IPS-NIHi7 (cell line): Measurements from ENCODE around the gene NOP56.

ENCODE experiments used
- DNase-seq: peaks from one replicate; pipeline ENCODE4 v3.0.0; 2012; ENCODE audit warnings: mixed read lengths; ENCODE audit errors: extremely low spot score

Gene NOP56

GRCh38 chr20:2651772-2652723 is at the start of gene NOP56:
Gene NOP56, plus strand, starts transcription at chr20:2652632. Its CDS starts 29 bp downstream, at chr20:2652661.
- peak; percentile 95 for DNase-seq

DNA sequence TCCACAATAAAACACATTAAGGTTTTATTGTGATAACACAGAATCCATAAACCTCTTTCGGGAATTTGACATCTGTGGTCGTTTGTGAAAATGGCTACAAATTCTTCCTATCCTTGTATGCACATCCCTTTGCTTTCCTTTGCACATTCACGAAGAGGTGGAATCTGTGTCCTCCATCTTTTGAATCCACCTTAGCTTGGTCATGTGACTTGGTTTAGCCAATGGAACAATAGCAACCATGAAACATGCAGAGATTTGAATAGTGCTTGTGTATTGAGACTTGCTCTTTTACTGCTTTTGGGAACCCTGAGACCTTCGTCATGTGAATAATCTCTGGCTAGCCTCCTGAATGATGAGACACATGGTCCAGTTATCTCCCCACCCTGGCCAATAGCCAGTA is 49.7 kb upstream of the NOP56 start:
- DNase-seq = no peak

GRCh38 chr20:2603816-2604505 is 48.5 kb upstream of the NOP56 start:
- DNase-seq = no peak

DNA sequence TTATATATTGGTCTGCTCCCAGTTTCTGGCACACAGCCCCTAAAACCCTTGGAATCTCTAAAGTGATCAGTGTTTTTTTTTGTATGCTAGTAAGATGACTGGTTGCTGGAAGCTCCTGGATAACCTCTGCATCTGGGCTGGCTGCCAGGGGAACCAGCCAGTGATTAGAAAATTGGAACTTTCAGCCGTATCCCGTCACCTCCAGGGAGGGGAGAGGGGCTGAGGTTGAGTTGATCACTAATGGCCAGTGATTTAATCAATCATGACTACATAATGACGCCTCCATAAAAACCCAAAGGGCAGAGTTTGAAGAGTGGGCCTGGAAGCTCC is 48.0 kb upstream of the NOP56 start:
- no peak for DNase-seq

DNA sequence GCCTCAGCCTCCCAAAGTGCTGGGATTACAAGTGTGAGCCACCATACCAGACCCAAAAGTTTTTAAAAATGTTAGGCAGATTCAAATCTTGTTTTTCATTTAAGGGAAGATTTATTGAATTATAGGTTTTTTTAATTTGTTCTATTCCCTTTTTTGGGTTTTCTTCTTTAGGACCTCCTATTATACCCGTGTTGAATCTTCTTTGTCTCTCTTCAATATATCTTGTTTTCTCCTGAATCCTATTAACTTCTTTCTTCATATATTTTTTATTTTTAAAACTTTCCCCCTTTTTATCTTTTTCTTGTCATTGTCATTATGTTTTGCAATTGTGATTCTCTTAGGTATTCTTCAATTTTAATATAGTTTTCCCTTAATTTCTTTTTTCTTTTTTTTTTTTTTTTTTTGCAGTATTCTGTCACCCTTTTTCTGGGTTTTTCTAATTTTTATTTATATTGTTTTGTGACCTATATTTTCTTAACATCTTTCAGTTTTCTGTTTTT is 45.9 kb upstream of the NOP56 start:
- DNase-seq = no peak

DNA sequence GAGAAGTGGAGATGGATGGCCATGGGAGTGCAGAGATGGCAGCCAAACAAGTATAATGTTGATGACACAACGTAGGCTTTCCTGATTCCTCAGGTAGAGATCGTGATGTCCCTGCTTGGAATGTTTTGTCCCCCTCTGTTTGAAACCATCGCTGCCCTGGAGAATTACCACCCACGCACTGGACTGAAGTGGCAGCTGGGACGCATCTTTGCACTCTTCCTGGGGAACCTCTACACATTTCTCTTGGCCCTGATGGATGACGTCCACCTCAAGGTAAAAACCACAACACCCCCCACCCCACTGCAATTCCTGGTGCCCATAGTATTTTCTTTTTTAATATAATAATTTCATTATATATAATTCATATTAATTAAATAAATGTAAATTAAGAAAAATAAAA is 42.1 kb upstream of the NOP56 start:
- DNase-seq = no peak

GRCh38 chr20:2610941-2611720 is 41.3 kb upstream of the NOP56 start:
- no peak for DNase-seq

DNA sequence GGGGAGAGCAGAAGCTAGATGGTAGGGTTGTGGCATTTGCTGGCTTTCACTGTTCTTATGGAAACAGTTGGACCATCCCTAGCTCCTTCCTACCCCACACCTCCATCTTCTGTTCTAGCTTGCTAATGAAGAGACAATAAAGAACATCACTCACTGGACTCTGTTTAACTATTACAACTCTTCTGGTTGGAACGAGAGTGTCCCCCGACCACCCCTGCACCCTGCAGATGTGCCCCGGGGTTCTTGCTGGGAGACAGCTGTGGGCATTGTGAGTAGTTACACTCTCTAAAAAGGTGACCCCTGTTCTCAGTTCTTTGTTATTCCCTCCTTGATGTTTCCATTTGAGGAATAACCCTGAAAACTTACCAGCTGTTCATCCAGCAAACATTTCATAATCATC is 40.4 kb upstream of the NOP56 start:
- no peak for DNase-seq

DNA sequence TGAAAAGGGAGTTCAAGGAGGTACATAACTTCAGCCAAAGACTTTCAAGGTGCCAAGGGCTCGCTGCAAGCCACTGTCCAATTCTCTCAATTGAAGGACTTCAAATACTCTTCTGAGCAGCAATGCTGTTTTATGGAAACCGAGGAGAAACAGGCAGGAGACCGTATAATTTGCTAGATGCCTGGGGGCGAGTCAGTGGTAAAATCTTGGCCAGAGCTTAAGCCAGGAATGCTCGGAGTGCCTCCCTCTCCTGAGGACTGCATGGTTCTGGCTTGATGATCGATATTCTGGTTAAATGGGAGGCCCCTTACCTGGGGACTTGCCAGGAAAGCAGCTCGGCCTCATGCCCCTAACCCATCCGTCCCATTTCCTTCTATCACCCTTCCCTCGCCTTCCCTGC is 35.8 kb upstream of the NOP56 start:
- DNase-seq = no peak

DNA sequence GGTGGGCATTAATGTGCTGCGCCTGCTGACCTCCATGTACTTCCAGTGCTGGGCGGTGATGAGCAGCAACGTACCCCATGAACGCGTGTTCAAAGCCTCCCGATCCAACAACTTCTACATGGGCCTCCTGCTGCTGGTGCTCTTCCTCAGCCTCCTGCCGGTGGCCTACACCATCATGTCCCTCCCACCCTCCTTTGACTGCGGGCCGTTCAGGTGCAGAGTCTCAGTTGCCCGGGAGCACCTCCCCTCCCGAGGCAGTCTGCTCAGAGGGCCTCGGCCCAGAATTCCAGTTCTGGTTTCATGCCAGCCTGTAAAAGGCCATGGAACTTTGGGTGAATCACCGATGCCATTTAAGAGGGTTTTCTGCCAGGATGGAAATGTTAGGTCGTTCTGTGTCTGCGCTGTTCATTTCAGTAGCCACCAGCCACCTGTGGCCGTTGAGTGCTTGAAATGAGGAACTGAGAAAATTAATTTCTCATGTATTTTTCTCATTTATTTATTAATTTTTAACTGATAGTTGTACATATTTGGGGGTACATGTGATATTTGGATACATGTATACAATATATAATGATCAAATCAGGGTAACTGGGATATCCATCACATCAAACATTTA is 35.2 kb upstream of the NOP56 start:
- no peak for DNase-seq

DNA sequence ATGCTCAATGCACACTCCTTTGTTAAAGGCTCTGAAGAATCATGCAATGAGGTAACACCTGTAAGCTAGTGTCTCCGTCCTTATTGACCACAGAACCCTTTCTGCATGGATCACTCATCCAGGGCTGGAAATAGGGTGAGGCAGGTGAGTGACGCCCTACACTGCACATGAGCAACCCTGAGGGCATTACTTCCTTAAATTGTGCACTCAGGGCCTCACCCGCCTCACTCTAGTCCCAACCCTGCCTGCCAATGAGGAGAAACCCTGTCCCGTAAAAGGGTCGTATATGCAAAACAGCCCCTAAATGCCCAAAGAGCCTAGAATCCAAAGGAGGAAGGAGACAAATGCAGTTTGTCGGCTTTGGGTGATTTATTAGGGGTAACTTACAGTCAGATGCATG is 33.6 kb upstream of the NOP56 start:
- DNase-seq = no peak

DNA sequence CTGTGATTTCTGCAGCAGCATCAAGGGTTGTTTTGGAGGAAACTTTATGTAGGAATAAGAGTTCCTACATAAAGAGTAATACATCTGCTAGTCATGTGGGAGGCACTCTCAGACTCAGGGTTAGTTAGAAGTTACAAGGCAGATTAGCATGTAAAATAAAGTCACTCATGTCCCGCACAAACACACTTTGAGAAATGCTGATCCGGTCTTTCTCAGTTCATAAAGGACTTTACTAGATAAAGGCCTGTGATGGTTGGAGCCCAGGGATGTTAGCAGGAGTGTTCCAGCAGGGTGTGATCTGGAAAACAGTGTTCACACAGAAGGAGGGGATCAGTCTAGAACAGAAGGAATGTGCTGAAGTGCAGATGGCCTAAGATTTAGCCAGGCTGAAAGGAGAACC is 33.1 kb upstream of the NOP56 start:
- no peak for DNase-seq

- no peak for DNase-seq
These were observed 32.4 kb upstream of the NOP56 start for GRCh38 chr20:2619961-2620595.

- no peak for DNase-seq
These were observed 28.2 kb upstream of the NOP56 start for GRCh38 chr20:2624190-2624589.

DNA sequence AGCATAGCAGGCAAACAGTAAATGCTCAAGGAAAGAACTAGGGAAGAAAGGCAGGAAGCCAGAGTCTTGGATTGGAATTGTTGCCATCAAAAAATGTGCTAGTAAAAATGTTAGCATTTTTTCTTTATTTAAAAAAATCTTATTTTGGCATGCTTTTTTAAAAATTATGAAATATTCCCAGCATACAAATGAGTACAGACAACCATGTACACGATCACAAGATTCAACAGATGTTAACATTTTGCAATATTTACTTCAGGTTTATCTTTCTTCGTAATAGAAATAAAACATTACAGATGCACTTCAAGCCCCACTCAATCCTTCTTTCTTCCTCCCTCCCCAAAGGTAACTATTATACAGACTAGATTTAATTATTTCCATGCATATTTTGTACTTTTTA is 27.4 kb upstream of the NOP56 start:
- no peak for DNase-seq

- no peak for DNase-seq
These were observed 25.4 kb upstream of the NOP56 start for GRCh38 chr20:2626853-2627541.

- DNase-seq = no peak
These were observed 21.2 kb upstream of the NOP56 start for GRCh38 chr20:2631228-2631627.

- no peak for DNase-seq
These were observed 19.1 kb upstream of the NOP56 start for GRCh38 chr20:2633381-2633780.

DNA sequence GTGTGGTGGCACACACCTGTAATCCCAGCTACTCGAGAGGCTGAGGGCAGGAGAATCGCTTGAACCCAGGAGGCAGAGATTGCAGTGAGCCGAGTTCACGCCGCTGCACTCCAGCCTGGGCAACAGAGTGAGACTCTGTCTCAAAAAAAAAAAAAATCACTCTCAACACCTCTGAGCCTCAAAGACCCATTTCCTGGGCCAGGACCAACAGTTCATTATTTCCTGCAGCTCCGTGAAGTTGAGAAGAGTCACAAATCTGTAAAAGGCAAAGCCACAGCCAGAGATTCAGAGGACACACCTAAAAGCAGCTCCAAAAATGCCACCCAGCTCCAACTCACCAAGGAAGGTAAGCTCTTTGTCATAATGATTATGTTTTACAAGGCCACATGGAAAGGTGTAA is 15.2 kb upstream of the NOP56 start:
- no peak for DNase-seq

DNA sequence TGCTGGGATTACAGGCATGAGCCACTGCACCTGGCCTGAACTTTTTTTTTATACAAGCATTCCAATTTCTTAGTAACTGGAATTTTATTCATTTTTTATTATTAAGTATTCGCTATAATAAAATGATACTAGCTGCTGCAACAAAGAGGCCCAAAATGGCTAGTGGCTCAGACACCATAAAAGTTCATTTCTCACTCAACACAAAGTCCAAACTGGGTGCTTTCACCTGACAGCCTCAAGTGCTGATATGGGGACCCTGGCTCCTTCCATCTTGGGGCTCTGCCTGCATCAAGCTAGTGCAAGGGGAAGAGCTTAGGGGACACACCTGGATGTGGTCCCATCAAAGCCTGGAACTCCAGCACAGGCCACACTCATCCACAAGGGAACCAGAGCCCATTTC is 12.2 kb upstream of the NOP56 start:
- no peak for DNase-seq

DNA sequence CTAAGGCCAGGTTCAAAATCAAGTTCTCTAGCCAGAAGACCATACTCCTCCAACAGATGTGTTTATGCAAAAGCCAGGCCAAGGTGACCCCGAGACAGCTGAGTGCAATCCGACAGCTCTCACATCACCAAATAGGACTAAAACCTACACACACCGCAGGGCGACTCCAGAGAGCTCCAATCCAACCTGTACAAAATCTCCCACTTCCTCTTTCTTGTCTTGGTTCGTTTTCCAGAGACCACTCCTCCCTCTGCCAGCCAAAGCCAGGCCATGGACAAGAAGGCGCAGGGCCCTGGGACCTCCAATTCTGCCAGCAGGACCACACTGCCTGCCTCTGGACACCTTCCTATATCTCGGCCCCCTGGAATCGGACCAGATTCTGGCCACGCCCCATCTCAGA is 11.5 kb upstream of the NOP56 start:
- DNase-seq = no peak
